Mucosa of stomach (tissue), 1 donor: Measurements from ENCODE around the gene B3GAT1.

Experiments used
- H3K27me3 ChIP-seq: one replicate; pipeline ENCODE4 v1.7.0; 2013; ENCODE audit warnings: mild to moderate bottlenecking, low read length; ENCODE audit not compliant: control insufficient read depth, insufficient read depth
- H3K36me3 ChIP-seq: one replicate; pipeline ENCODE4 v1.7.0; 2013; ENCODE audit warnings: low read length; ENCODE audit not compliant: control insufficient read depth, insufficient read depth
- H3K4me1 ChIP-seq: one replicate; pipeline ENCODE4 v1.7.0; 2013; ENCODE audit warnings: mild to moderate bottlenecking, low read length; ENCODE audit not compliant: control insufficient read depth, insufficient read depth
- H3K4me3 ChIP-seq: one replicate; pipeline ENCODE4 v1.7.0; 2013; ENCODE audit warnings: low read length
- H3K9ac ChIP-seq: one replicate; pipeline ENCODE4 v1.7.0; 2013; ENCODE audit warnings: mild to moderate bottlenecking, low read length, moderate library complexity
- H3K9me3 ChIP-seq: one replicate; pipeline ENCODE4 v1.7.0; 2013; ENCODE audit warnings: mild to moderate bottlenecking, low read length, moderate library complexity; ENCODE audit not compliant: control insufficient read depth
- donor health status: Pancreatic carcinoma.

B3GAT1 gene

DNA sequence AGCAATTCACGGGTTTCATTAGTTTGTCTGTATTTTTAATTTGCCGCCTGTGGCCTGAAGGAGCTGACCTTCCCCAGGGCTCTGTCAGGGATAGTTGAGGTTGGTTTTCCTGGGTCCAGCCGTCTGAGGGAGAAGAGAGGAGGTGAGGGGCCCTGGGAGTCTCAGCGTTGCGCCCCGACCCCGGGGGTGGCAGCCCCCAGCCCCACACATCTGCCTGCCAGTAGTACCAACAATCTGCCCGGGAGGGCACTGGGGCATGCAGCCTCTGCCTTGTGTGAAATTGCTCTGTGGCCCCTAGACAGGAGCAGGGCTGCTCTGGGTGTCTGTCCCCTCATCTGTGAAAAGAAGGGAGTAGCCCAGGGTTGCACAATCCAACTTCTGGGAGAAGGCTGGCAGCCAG, 6.6 kb downstream of the B3GAT1 start:
- Histone ChIP-seq H3K4me1 (no peaks in the 10 kb centered on the region), H3K9ac (no peak overlapping the region), H3K27me3 (peaks cover 11% of the 10 kb centered on the region), H3K4me3 (no peak overlapping the region), H3K9me3 (no peaks in the 10 kb centered on the region), H3K36me3 (no peaks in the 10 kb centered on the region)

DNA sequence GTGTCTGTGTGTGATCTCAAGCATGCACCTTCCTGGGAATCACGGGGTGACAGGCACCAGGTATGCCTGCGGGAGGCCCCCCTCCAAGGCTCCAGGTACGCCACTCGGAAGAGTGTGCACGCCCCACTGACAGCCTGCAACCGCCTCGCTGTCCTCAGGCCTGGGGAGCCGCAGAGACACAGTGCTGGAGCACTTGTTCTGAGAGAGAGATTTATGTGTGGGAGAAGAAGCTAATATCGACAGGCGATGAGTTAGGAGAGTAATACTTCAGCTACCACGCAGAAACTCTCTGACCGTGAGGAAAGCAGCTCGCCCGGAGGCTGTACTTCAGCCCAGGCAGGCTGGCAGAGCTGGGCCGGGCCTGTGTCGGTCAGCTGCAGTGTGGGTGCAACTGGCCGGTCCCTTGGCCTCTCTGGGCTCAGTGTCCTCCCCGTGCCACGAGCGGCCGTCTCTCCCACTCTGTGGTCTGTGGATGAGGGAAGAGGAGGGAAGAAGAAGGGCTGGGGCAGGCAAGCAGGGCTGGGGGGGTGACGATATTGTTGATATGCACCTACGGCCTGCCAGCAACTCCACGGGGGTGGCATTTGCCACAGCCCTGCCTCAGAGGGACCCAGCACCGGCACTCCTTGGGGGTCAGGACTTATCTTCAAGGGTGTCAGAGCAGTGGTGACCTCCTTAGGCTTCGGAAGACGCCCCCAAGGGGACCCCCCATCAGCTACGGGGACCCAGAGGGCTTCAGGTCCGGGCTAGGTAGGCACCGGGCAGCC, 7.3 kb downstream of the B3GAT1 start:
- peaks cover 4% of the 10 kb centered on the region for H3K27me3 ChIP-seq

DNA sequence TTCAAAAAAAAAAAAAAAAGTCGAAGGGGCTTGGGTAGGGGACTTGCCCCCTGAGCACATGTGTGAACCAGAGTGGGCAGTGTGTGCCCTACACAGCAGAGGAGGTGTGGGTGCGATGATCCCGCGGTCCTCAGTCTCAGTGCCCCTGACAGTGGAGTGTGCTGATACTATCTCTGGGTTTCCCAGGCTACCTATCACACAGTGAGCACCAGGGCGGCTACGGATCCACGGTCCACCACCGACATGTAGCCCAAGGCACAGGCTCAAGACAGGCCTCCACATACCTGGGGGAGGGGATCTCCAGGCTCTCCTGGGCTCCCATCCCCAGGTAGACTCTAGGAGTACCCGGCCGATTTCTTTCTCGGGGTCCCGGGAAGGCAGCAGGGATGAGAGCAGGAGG, 9.1 kb downstream of the B3GAT1 start:
- no peaks in the 10 kb centered on the region for H3K27me3 ChIP-seq
- no peaks in the 10 kb centered on the region for H3K36me3 ChIP-seq
- H3K9me3 ChIP-seq, result no peaks in the 10 kb centered on the region
- H3K4me3 ChIP-seq, result no peak overlapping the region
- H3K9ac ChIP-seq, result no peak overlapping the region
- H3K4me1 ChIP-seq, result peaks cover under 1% of the 10 kb centered on the region

More for the DNA sequence above, 7.3 kb downstream of the B3GAT1 start:
- no peaks in the 10 kb centered on the region for H3K36me3 ChIP-seq
- H3K9ac ChIP-seq, result no peak overlapping the region
- no peaks in the 10 kb centered on the region for H3K4me1 ChIP-seq
- H3K4me3 ChIP-seq, result no peak overlapping the region
- H3K9me3 ChIP-seq, result no peaks in the 10 kb centered on the region

GRCh38 chr11:134401825-134402809, 9.9 kb downstream of the B3GAT1 start:
- H3K9ac ChIP-seq, result no peak overlapping the region
- H3K4me3 ChIP-seq, result no peak overlapping the region
- peaks cover 5% of the 10 kb centered on the region for H3K4me1 ChIP-seq
- H3K9me3 ChIP-seq, result no peaks in the 10 kb centered on the region
- H3K36me3 ChIP-seq, result no peaks in the 10 kb centered on the region
- H3K27me3 ChIP-seq, result no peaks in the 10 kb centered on the region

GRCh38 chr11:134399996-134400395, 12.0 kb downstream of the B3GAT1 start:
- no peaks in the 10 kb centered on the region for H3K27me3 ChIP-seq
- no peaks in the 10 kb centered on the region for H3K36me3 ChIP-seq
- no peaks in the 10 kb centered on the region for H3K9me3 ChIP-seq
- no peak overlapping the region for H3K4me3 ChIP-seq
- no peak overlapping the region for H3K9ac ChIP-seq
- peaks cover 5% of the 10 kb centered on the region for H3K4me1 ChIP-seq

- H3K36me3 ChIP-seq, result no peaks in the 10 kb centered on the region
- H3K4me1 ChIP-seq, result peaks cover 5% of the 10 kb centered on the region
- H3K9me3 ChIP-seq, result no peaks in the 10 kb centered on the region
- H3K9ac ChIP-seq, result no peak overlapping the region
- H3K27me3 ChIP-seq, result no peaks in the 10 kb centered on the region
- H3K4me3 ChIP-seq, result no peak overlapping the region
Measured at GRCh38 chr11:134399293-134399654, 12.8 kb downstream of the B3GAT1 start.

- no peak overlapping the region for H3K9ac ChIP-seq
- no peaks in the 10 kb centered on the region for H3K9me3 ChIP-seq
- no peaks in the 10 kb centered on the region for H3K36me3 ChIP-seq
- H3K27me3 ChIP-seq, result no peaks in the 10 kb centered on the region
- H3K4me3 ChIP-seq, result no peak overlapping the region
- peaks cover 5% of the 10 kb centered on the region for H3K4me1 ChIP-seq
Measured at GRCh38 chr11:134398644-134399292, 13.3 kb downstream of the B3GAT1 start.

DNA sequence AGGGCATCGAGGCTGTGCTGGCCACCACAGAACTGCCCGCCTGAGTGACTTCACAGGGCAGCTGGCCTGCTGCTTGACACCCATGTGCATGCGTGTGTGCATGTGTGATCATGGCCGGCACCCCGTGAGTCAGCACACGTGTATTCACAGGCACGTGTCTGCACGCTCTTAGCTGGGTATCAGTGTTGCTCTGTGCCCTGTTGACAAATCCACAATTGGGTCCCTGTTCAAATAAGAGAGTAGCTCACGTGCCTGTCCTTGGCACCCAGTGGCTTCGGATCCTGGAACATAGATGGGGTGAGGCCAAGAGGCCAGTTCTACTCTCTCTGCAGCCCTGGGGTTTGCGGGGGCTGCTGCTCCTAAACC, 14.0 kb downstream of the B3GAT1 start:
- Histone ChIP-seq H3K9ac (no peak overlapping the region), H3K9me3 (no peaks in the 10 kb centered on the region), H3K27me3 (peaks cover 3% of the 10 kb centered on the region), H3K4me3 (no peak overlapping the region), H3K4me1 (peaks cover 5% of the 10 kb centered on the region), H3K36me3 (no peaks in the 10 kb centered on the region)

- H3K27me3 ChIP-seq, result peaks cover 3% of the 10 kb centered on the region
- H3K9ac ChIP-seq, result no peak overlapping the region
- no peaks in the 10 kb centered on the region for H3K36me3 ChIP-seq
- H3K4me3 ChIP-seq, result no peak overlapping the region
- no peaks in the 10 kb centered on the region for H3K9me3 ChIP-seq
- peaks cover 5% of the 10 kb centered on the region for H3K4me1 ChIP-seq
Measured at GRCh38 chr11:134397304-134398078, 14.6 kb downstream of the B3GAT1 start.

GRCh38 chr11:134395002-134395401, 17.0 kb downstream of the B3GAT1 start:
- Histone ChIP-seq H3K36me3 (no peaks in the 10 kb centered on the region), H3K9me3 (no peaks in the 10 kb centered on the region), H3K9ac (no peak overlapping the region), H3K27me3 (peaks cover 3% of the 10 kb centered on the region), H3K4me3 (no peak overlapping the region), H3K4me1 (peaks cover 5% of the 10 kb centered on the region)

DNA sequence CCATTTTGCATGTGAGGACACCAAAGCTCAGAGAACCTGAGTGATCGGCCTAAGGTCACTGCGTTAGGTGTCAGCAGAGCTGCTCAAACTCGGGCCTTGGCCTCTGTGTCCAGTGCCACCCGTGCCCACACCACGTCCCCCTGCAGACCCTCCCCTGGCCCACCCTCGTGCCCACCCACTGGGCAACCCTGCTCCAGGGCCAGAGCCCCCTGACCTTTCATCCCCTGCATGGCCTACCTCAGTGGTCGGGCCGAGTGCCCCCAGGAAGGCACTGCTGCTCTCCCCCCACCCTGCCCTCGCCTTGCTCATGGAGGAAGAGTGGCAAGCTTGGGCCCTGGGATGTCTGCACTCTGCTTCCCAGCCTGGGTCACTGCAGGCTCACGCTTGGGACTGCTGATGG, 17.7 kb downstream of the B3GAT1 start:
- Histone ChIP-seq H3K4me3 (no peak overlapping the region), H3K9ac (no peak overlapping the region), H3K4me1 (peaks cover 5% of the 10 kb centered on the region), H3K9me3 (no peaks in the 10 kb centered on the region), H3K27me3 (peaks cover 3% of the 10 kb centered on the region), H3K36me3 (no peaks in the 10 kb centered on the region)
